ENCODE measurements around the gene SPTLC3. TPM values are rescaled to one million over a fixed set of nuclear protein-coding genes. Genes with fewer than 3 reads are reported as not detected.
A peak's percentile ranks its signal among the peaks of the same experiment; 100 is the strongest.

Gene SPTLC3
- total and polyA plus RNA-seq, 2 of the 13 experiments (the other 11 are each of a cell fraction or from before 2014, with no cell fraction given), result 20.5 to 95.6 TPM

DNA sequence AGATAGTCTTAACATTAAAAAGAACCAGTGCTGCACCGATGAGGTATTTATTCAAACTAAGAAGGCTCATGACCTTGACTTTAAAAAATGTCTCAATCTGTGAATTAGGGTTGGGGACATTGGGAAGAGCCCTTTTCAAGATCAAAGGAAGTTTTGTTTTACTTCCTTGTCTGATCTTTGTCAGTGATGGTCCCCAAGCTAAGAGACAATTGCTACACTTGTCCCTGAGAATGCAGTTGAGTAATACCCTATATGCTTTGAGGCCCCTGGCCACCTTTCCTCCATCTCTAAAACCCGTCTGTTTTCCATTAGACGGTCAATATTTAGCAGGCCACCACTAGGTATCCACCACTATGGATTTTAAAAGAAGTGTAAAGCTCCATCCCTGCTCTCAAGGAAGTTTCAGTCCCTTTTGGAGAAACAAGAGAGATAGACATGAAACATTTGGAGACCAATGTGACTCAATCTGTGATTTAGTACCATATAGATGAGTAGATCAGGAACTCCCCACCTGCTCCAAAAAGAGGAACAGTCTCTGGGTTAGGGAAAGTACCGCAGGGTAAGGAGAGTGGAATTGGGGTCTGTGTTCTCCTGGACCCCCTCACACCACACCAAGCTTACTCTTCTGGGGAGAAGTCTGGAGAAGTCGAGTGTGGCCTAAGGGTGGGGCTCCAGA, 113.2 kb downstream of the SPTLC3 start (continued):
- TF ChIP-seq, protein P1, sequence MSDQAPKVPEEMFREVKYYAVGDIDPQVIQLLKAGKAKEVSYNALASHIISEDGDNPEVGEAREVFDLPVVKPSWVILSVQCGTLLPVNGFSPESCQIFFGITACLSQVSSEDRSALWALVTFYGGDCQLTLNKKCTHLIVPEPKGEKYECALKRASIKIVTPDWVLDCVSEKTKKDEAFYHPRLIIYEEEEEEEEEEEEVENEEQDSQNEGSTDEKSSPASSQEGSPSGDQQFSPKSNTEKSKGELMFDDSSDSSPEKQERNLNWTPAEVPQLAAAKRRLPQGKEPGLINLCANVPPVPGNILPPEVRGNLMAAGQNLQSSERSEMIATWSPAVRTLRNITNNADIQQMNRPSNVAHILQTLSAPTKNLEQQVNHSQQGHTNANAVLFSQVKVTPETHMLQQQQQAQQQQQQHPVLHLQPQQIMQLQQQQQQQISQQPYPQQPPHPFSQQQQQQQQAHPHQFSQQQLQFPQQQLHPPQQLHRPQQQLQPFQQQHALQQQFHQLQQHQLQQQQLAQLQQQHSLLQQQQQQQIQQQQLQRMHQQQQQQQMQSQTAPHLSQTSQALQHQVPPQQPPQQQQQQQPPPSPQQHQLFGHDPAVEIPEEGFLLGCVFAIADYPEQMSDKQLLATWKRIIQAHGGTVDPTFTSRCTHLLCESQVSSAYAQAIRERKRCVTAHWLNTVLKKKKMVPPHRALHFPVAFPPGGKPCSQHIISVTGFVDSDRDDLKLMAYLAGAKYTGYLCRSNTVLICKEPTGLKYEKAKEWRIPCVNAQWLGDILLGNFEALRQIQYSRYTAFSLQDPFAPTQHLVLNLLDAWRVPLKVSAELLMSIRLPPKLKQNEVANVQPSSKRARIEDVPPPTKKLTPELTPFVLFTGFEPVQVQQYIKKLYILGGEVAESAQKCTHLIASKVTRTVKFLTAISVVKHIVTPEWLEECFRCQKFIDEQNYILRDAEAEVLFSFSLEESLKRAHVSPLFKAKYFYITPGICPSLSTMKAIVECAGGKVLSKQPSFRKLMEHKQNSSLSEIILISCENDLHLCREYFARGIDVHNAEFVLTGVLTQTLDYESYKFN (CRISPR knock-in tag; conservative IDR thresholded peaks at IDR 0.05), result peak; percentile 79
- TF ChIP-seq KDM5B (CRISPR knock-in tag; IDR thresholded peaks at IDR 0.05; ENCODE audit: borderline replicate concordance) (no peak), ZNF839 (CRISPR knock-in tag; IDR thresholded peaks at IDR 0.05; ENCODE audit: borderline replicate concordance) (no peak), SKI (IDR thresholded peaks at IDR 0.05; ENCODE audit: partially characterized antibody) (peak; percentile 68), ZNF546 (CRISPR knock-in tag; conservative IDR thresholded peaks at IDR 0.05) (no peak), TP53 (CRISPR knock-in tag; conservative IDR thresholded peaks at IDR 0.05) (peak; percentile 47; the same call in 1 of the 2 replicates), HOXA3 (CRISPR knock-in tag; IDR thresholded peaks at IDR 0.05) (peak; percentile 65; the same call in 1 of the 2 replicates), ZSCAN31 (CRISPR knock-in tag; IDR thresholded peaks at IDR 0.05; ENCODE audit: low read depth) (no peak), BRD4 (CRISPR knock-in tag; IDR thresholded peaks at IDR 0.05) (no peak), MIXL1 (CRISPR knock-in tag; IDR thresholded peaks at IDR 0.05) (0 out of 2 replicates have a peak, but pooled peaks have one; percentile 18), HNRNPUL1 (IDR thresholded peaks at IDR 0.05; ENCODE audit: low read depth, low read length) (no peak), YY1 (IDR thresholded peaks at IDR 0.05; ENCODE audit: insufficient read depth, insufficient replicate concordance, low read depth, low read length) (peak; percentile 23), HOXA9 (CRISPR knock-in tag; IDR thresholded peaks at IDR 0.05; ENCODE audit: borderline replicate concordance) (no peak), ZKSCAN1 (IDR thresholded peaks at IDR 0.05; ENCODE audit: low read length) (no peak), SP2 (CRISPR knock-in tag; IDR thresholded peaks at IDR 0.05) (no peak), ZNF274 (CRISPR knock-in tag; IDR thresholded peaks at IDR 0.05) (no peak), PHF21A (CRISPR knock-in tag; IDR thresholded peaks at IDR 0.05) (no peak), CENPT (CRISPR knock-in tag; IDR thresholded peaks at IDR 0.05; ENCODE audit: low read depth) (no peak), ADNP (CRISPR knock-in tag; IDR thresholded peaks at IDR 0.05) (no peak)
- TF ChIP-seq, protein P2, sequence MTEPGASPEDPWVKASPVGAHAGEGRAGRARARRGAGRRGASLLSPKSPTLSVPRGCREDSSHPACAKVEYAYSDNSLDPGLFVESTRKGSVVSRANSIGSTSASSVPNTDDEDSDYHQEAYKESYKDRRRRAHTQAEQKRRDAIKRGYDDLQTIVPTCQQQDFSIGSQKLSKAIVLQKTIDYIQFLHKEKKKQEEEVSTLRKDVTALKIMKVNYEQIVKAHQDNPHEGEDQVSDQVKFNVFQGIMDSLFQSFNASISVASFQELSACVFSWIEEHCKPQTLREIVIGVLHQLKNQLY (CRISPR knock-in tag; IDR thresholded peaks at IDR 0.05), result 0 out of 2 replicates have a peak, but pooled peaks have one; percentile 33
- TF ChIP-seq, protein P3, sequence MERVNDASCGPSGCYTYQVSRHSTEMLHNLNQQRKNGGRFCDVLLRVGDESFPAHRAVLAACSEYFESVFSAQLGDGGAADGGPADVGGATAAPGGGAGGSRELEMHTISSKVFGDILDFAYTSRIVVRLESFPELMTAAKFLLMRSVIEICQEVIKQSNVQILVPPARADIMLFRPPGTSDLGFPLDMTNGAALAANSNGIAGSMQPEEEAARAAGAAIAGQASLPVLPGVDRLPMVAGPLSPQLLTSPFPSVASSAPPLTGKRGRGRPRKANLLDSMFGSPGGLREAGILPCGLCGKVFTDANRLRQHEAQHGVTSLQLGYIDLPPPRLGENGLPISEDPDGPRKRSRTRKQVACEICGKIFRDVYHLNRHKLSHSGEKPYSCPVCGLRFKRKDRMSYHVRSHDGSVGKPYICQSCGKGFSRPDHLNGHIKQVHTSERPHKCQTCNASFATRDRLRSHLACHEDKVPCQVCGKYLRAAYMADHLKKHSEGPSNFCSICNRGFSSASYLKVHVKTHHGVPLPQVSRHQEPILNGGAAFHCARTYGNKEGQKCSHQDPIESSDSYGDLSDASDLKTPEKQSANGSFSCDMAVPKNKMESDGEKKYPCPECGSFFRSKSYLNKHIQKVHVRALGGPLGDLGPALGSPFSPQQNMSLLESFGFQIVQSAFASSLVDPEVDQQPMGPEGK (CRISPR knock-in tag; IDR thresholded peaks at IDR 0.05), result peak; percentile 97
- TF ChIP-seq, protein P4, sequence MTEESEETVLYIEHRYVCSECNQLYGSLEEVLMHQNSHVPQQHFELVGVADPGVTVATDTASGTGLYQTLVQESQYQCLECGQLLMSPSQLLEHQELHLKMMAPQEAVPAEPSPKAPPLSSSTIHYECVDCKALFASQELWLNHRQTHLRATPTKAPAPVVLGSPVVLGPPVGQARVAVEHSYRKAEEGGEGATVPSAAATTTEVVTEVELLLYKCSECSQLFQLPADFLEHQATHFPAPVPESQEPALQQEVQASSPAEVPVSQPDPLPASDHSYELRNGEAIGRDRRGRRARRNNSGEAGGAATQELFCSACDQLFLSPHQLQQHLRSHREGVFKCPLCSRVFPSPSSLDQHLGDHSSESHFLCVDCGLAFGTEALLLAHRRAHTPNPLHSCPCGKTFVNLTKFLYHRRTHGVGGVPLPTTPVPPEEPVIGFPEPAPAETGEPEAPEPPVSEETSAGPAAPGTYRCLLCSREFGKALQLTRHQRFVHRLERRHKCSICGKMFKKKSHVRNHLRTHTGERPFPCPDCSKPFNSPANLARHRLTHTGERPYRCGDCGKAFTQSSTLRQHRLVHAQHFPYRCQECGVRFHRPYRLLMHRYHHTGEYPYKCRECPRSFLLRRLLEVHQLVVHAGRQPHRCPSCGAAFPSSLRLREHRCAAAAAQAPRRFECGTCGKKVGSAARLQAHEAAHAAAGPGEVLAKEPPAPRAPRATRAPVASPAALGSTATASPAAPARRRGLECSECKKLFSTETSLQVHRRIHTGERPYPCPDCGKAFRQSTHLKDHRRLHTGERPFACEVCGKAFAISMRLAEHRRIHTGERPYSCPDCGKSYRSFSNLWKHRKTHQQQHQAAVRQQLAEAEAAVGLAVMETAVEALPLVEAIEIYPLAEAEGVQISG (CRISPR knock-in tag; IDR thresholded peaks at IDR 0.05), result peak; percentile 36; the same call in 1 of the 2 replicates
